ENCODE results near the gene GRID2. TPM values are rescaled to one million over a fixed set of nuclear protein-coding genes. Genes with fewer than 3 reads are reported as not detected.

Gene GRID2
- total and polyA plus RNA-seq, 9 of the 15 experiments (the other 6 are each of a cell fraction or from before 2014, with no cell fraction given) = 0.04 TPM; not detected in 7

DNA sequence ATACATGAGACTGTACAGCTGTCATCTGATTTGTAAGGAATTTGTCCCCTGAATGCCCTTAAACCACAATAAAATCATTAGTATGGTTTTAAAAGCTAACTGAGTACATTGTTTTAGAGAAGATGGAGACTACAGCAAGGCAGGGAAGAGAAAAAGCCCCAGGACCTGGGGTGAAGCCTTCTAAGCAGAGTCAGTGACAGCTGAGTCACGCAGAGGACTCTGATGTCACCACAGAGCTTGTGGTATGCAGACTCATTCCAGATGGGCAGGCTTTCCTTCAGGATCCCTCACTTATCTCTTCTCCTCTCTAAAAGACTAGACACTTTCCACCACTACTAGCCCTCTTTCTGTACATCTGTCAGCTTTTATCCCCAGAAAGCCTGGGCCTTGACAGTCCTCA, 1427.7 kb downstream of the GRID2 start (continued):
- TF ChIP-seq SRF (CRISPR knock-in tag; IDR thresholded peaks at IDR 0.05) (no peak), IFI16 (CRISPR knock-in tag; IDR thresholded peaks at IDR 0.05) (no peak), NFXL1 (CRISPR knock-in tag; IDR thresholded peaks at IDR 0.05) (no peak)

DNA sequence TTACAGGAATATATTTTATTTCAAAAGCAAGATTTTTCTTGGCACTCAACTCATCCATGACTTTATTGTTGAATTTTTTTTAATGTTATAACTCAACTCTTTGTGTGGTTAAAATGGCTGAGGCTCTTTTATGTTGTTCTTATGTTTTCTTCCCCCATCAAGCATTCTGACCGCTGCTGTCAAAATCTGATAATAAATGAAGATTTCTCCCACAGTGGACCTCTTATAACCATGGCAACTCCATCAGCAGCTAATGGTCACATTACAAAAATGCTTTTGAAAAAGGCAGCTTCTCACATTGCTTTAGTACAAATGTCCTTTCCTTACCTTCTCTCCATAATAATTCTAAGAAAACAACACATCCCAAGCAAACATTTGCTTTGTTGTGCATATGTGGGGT, 1428.7 kb downstream of the GRID2 start:
- TF ChIP-seq DMBX1 (CRISPR knock-in tag; IDR thresholded peaks at IDR 0.05; ENCODE audit: borderline replicate concordance) = no peak
- TF ChIP-seq COPS2 (conservative IDR thresholded peaks at IDR 0.05) = no peak
- no peak for TF ChIP-seq TSC22D4 (tag; IDR thresholded peaks at IDR 0.05)
- TF ChIP-seq BRD4 (IDR thresholded peaks at IDR 0.05) = no peak
- no peak for TF ChIP-seq ZNF354B (CRISPR knock-in tag; IDR thresholded peaks at IDR 0.05)
- TF ChIP-seq FOXA3 (CRISPR knock-in tag; conservative IDR thresholded peaks at IDR 0.05 in 1 of 2, IDR thresholded peaks at IDR 0.05 in 1 of 2) = no peak
- TF ChIP-seq GATA2 (CRISPR knock-in tag; IDR thresholded peaks at IDR 0.05) = no peak
- TF ChIP-seq ARID3B (CRISPR knock-in tag; IDR thresholded peaks at IDR 0.05; ENCODE audit: borderline replicate concordance) = no peak
- TF ChIP-seq, protein P1, sequence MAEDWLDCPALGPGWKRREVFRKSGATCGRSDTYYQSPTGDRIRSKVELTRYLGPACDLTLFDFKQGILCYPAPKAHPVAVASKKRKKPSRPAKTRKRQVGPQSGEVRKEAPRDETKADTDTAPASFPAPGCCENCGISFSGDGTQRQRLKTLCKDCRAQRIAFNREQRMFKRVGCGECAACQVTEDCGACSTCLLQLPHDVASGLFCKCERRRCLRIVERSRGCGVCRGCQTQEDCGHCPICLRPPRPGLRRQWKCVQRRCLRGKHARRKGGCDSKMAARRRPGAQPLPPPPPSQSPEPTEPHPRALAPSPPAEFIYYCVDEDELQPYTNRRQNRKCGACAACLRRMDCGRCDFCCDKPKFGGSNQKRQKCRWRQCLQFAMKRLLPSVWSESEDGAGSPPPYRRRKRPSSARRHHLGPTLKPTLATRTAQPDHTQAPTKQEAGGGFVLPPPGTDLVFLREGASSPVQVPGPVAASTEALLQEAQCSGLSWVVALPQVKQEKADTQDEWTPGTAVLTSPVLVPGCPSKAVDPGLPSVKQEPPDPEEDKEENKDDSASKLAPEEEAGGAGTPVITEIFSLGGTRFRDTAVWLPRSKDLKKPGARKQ (CRISPR knock-in tag; IDR thresholded peaks at IDR 0.05) = no peak
- TF ChIP-seq HEY1 (CRISPR knock-in tag; IDR thresholded peaks at IDR 0.05; ENCODE audit: borderline replicate concordance) = no peak
- TF ChIP-seq ZNF644 (tag; IDR thresholded peaks at IDR 0.05; ENCODE audit: low read depth) = no peak
- TF ChIP-seq MED1 (CRISPR knock-in tag; IDR thresholded peaks at IDR 0.05; ENCODE audit: borderline replicate concordance) = no peak
- Histone ChIP-seq H3K36me3 (ENCODE audit: control insufficient read depth, insufficient read depth, low read length) (no peaks in the 10 kb centered on the region), H3K27me3 (ENCODE audit: control insufficient read depth in 2 of 2, insufficient read depth in 2 of 2, low read length in 2 of 2) (no peaks in the 10 kb centered on the region), H4K20me1 (replicated peaks; ENCODE audit: control insufficient read depth, insufficient read depth, low read length) (no peaks in the 10 kb centered on the region), H3K9me3 (replicated peaks; ENCODE audit: control insufficient read depth, insufficient read depth, low read depth, low read length) (no peaks in the 10 kb centered on the region), H3K4me3 (no peak overlapping the region), H3K9ac (ENCODE audit: insufficient read depth in 1 of 2, low read depth in 2 of 2, low read length in 2 of 2) (no peak overlapping the region), H3K4me1 (replicated peaks in 1 of 2; ENCODE audit: control insufficient read depth in 2 of 2, insufficient read depth in 2 of 2, low read length in 2 of 2) (no peaks in the 10 kb centered on the region), H3K79me2 (ENCODE audit: control insufficient read depth, insufficient read depth, low read length) (no peaks in the 10 kb centered on the region), H3K4me2 (ENCODE audit: insufficient read depth, low read length) (no peak overlapping the region), H3K9me1 (ENCODE audit: control insufficient read depth, insufficient read depth, low read length) (no peaks in the 10 kb centered on the region), H3K27ac (ENCODE audit: extremely low read depth, low read depth, low read length) (no peak overlapping the region), H2AFZ (ENCODE audit: low read depth, low read length) (no peak overlapping the region)
- ChIA-PET POLR2A (no interaction called here), CTCF (ENCODE audit: low intra/inter-chr PET ratio) (no interaction called here)
- FAIRE-seq = no peak
- WGBS (ENCODE audit: insufficient coverage, low coverage, missing lambda C conversion rate) = 0% methylated on average over 1 of the region's 1 CpG
- no TSS peak for BruUV-seq (replicated peaks)
- ATAC-seq = no peak
- intact Hi-C loops (cut with micrococcal nuclease) (no loop called here), in situ Hi-C loops (cut with MboI) (no loop called here)
- no peak for DNase-seq (ENCODE audit: extremely low read depth in 1 of 4, low spot score in 3 of 4)
